NCI-H748 treated with DMSO at 0.1 percent for 48 hours (cell line): ENCODE data around the gene SORT1.

ENCODE experiments used
- DNase-seq: peaks from one replicate; lab custom pipeline; 2025; lab: John Stamatoyannopoulos, UW

The SORT1 gene

GRCh38 chr1:109272831-109273547 lies 124.7 kb downstream of the SORT1 start:
- DNase-seq = no peak

GRCh38 chr1:109272021-109272799 lies 125.5 kb downstream of the SORT1 start:
- no peak for DNase-seq

DNA sequence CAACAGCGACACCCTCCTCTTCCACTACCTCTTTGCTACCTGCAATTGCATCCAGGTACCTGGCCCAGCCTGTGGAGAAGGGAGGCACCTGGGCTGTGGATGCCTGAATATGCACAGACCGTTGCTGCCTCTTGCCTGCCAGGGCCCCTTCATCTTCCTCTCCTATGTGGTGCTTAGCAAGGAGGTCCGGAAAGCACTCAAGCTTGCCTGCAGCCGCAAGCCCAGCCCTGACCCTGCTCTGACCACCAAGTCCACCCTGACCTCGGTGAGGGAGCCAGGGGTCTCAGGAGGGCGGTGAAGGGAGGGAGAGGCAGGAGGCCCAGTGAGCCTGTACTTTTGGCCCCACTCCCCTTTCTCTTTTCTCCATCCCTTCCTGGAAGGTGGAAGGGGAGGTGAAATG lies 126.3 kb downstream of the SORT1 start:
- no peak for DNase-seq

DNA sequence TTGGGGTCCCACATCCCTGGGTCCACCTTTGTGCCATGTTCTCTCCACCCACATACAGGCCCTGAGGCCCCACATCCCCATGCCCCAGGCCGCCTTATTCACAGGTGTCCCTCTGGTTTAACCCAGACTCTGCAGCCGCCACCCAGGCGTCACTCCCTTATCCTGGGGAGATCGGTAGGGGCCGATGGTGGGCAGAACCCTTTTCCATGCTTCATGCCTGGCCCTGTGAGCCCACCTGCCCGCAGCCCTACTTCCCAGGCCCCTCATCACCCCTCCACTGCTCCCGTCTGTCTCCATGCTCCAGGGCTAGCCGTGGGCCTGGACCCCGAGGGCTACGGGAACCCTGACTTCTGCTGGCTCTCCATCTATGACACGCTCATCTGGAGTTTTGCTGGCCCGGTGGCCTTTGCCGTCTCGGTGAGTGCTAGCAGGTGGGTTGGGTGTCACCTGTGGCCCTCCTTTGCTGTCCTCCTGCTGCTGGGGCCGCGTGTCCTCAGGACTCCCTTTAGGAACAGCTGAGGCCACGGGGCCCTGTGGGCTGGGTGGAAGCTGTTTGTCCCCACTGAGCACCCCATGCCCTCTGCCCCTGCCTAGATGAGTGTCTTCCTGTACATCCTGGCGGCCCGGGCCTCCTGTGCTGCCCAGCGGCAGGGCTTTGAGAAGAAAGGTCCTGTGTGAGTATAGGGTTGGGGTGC lies 126.9 kb downstream of the SORT1 start:
- DNase-seq = no peak

GRCh38 chr1:109269981-109270622 lies 127.6 kb downstream of the SORT1 start:
- no peak for DNase-seq

GRCh38 chr1:109269212-109269980 lies 128.3 kb downstream of the SORT1 start:
- no peak for DNase-seq

DNA sequence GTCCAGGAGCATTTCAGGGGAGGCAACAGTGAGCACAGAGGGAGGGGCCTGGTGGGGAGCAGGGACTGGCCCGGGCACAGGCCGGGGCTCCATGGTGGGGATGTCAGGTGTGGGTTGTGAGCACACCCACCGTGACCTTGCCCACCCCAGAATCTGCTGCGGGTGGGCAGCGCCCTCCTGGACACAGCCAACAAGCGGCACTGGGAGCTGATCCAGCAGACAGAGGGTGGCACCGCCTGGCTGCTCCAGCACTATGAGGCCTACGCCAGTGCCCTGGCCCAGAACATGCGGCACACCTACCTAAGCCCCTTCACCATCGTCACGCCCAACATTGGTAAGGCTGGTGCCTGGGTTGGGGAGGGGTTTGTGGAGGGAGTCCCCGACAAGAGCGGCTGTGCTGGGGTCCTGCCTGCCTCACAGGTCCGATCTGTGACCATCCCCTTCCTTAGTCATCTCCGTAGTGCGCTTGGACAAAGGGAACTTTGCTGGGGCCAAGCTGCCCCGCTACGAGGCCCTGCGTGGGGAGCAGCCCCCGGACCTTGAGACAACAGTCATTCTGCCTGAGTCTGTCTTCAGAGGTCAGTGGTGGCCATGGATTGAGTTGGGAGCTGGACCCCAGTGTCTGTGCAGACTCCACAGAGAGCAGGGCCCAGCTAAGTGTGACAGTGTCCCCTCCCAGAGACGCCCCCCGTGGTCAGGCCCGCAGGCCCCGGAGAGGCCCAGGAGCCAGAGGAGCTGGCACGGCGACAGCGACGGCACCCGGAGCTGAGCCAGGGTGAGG lies 129.1 kb downstream of the SORT1 start:
- no peak for DNase-seq

DNA sequence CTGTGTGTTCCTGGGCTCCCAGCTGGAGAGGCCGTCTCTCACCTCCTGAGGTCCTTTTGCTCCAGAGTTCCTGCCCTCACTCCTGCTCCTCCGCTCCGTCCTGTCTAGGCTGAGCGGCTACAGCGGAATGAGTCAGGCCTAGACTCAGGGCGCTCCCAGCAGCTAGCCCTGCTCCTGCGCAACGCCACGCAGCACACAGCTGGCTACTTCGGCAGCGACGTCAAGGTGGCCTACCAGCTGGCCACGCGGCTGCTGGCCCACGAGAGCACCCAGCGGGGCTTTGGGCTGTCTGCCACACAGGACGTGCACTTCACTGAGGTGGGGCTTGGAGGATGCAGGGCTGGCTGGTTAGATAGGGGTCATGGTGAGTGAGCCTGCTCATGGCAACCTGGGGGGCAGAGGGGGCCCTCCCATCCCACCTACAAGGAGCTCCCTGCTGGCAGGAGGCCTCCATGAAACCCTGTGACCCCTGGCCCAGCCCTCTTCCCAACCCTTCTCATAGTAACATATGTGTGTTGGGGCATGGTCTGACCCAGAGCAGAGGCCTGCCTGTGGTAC lies 129.9 kb downstream of the SORT1 start:
- no peak for DNase-seq

DNA sequence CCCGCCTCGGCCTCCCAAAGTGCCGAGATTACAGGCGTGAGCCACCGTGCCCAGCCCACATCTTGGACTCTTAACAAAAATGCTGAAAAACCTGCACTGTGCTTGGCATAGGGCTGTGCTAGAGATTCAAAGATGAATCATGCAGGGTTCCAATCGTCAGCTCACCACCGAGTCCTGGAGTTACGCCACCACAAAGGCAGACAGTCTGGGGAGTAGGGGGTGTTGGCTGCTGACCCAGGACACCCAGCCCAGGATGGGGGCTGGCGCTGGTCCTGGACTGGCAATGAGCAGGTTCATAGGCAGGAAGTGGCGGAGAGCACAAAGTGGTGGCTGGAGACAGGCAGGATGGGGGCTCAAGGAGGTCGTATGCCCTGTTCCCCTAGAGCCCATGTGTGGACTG lies 130.8 kb downstream of the SORT1 start:
- DNase-seq = no peak

- DNase-seq = no peak
Measured at GRCh38 chr1:109265741-109266330, 131.9 kb downstream of the SORT1 start.

- no peak for DNase-seq
Measured at GRCh38 chr1:109265016-109265415, 132.7 kb downstream of the SORT1 start.

DNA sequence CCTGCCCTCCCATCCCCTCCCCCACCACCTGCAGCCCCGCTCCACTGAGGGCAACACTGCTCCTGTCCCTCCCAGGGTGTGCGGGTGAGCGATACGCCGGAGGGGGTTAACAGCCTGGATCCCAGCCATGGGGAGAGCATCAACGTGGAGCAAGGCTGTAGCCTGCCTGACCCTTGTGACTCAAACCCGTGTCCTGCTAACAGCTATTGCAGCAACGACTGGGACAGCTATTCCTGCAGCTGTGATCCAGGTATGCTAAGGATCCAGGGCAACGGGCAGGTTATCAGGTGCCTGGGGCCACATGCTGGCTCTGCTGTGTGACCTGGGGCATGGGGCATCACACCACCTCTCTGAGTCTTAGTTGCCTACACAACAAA lies 133.4 kb downstream of the SORT1 start:
- DNase-seq = no peak

- DNase-seq = peak; percentile 41
Measured at GRCh38 chr1:109263597-109264378, 133.9 kb downstream of the SORT1 start.

DNA sequence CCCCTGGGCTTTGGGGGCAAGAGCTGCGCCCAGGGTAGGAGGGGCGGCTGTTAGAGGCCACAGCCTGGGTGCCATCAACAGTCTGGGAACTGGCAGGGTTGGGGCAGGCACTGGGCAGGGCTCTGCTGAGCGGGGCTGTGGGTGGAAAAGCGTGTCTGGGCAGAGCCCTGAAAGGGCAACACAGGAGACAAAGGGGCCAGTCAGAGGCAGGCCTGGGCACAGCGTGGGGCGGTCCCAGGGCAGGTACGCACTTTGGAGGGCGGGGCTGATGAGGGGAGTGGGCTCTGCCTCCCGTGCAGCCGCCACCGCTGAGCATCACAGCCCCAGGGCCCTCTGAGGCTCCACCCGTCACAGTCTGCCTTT lies 134.5 kb downstream of the SORT1 start:
- DNase-seq = no peak

DNA sequence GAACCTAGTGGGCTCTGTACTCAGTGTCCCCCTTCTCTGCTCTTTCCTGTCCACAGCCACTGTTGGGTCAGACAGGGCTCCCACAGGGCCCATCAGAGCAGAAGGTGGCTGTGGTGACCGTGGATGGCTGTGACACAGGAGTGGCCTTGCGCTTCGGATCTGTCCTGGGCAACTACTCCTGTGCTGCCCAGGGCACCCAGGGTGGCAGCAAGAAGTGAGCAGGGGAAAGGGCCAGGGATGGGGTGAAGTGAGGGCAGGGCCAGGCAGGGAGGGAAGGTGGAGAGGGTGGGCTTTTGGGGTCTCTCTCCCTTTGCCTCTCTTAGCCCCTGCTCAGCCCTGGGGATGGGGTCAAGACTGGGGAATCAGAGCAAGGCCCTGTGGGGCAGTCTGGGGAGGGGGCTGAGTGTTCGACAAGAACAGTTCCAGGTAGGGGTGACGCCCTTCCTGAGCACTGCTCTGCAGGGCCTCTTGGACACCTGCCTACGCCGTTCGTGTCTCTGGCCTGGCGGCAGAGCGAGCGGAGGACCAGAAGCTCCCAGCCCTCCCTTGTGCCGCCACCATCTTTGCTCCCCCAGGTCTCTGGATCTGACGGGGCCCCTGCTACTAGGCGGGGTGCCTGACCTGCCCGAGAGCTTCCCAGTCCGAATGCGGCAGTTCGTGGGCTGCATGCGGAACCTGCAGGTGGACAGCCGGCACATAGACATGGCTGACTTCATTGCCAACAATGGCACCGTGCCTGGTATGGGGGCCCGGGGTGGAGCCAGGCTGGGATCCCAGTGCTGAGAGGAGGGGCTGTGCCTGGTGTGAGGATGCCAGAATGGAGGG lies 135.3 kb downstream of the SORT1 start:
- no peak for DNase-seq

GRCh38 chr1:109261578-109261977 lies 136.1 kb downstream of the SORT1 start:
- DNase-seq = no peak

DNA sequence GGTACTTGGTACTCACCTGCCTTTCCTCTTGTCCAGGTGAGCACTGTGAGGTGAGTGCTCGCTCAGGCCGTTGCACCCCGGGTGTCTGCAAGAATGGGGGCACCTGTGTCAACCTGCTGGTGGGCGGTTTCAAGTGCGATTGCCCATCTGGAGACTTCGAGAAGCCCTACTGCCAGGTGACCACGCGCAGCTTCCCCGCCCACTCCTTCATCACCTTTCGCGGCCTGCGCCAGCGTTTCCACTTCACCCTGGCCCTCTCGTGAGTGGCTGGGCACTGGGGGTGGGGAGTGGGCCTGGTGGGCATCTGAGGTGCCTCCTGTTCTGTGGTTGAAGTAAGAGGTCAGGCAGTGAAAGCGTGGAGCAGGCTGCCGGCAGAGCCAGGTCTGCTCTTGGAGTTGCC lies 136.7 kb downstream of the SORT1 start:
- DNase-seq = no peak

DNA sequence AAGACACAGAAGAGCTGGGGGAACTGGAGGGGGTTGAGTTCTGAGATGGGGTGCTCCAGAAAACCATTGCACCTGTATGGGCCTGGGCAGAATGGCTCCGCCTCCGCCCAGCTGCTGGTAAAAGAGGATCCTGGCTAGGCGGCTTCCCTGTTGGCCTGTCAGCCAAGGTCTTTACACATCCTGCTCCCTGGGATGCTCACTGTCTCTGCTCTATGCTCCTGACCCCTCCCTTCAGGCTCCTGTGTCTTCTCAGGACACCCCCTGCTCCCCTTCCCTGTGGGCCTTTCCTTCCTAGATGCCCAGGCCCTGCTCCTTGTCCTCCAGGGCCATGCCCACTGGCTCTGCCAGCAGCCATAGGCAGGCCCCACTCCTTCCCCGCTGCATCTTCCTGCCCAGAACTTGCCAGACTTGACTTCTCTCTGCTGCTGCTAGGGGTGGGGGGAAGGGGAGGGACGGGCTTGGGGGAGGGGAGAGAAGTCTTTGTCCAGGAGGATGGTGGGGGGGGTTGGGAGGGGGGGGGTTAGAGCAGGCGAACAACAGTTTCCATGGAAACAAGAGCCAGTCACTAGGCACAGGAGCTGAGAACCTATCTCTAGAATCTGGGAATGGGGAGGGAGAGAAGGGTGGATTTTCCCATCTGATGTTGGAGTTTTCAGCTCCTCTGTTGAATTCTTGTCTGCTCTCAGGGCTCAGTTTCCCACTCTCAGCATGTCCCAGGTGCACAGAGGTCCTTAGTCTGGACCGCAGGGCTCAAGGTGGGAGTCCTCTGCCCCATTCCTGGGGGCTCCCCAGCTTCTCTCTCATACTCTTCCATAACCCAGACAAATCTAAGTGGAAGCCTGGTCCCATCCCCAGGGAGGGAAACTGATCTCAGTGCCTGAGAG lies 137.8 kb downstream of the SORT1 start:
- DNase-seq = no peak
